ENCODE data around the gene HOXB2.

The HOXB2 gene

GRCh38 chr17:48588528-48588927 is 43.6 kb upstream of the HOXB2 start:
- Histone ChIP-seq H3K36me3 (ENCODE audit: control insufficient read depth, insufficient read depth, low read length) (no peaks in the 10 kb centered on the region), H3K9me3 (ENCODE audit: control insufficient read depth, low read length) (no peaks in the 10 kb centered on the region), H3K27ac (ENCODE audit: low read depth, low read length, severe bottlenecking) (peak overlapping the region; percentile 62), H3K4me1 (ENCODE audit: control insufficient read depth, insufficient read depth, low read length, poor library complexity, severe bottlenecking) (peaks cover 30% of the 10 kb centered on the region), H3K4me3 (ENCODE audit: extremely low read depth, insufficient read depth, low read length, poor library complexity, severe bottlenecking) (peak overlapping the region; percentile 24)
- 14 to 25% methylated on average over 1 of the region's 2 CpGs for WGBS, 2 experiments (ENCODE audit: insufficient coverage in 2 of 2)

DNA sequence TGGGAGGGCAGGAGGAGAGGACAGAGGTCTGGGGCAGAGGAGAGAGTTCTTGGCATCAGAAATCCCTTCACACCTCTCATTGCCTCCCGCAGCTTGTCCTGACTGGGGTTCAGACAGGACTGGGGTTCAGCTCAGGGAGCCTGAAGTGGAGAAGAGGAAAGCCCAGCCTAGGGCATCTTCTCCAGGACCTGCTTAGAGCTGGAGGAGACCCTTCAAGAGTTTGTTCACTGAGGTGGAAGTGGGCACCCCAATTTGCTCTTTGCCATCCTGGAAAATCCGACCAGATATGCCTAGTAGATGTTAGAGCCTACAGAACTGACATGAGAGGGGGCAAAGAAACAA is 43.1 kb upstream of the HOXB2 start:
- Histone ChIP-seq H3K36me3 (ENCODE audit: control insufficient read depth, insufficient read depth, low read length) (no peaks in the 10 kb centered on the region), H3K27ac (ENCODE audit: low read depth, low read length, severe bottlenecking) (peak overlapping the region; percentile 62)

DNA sequence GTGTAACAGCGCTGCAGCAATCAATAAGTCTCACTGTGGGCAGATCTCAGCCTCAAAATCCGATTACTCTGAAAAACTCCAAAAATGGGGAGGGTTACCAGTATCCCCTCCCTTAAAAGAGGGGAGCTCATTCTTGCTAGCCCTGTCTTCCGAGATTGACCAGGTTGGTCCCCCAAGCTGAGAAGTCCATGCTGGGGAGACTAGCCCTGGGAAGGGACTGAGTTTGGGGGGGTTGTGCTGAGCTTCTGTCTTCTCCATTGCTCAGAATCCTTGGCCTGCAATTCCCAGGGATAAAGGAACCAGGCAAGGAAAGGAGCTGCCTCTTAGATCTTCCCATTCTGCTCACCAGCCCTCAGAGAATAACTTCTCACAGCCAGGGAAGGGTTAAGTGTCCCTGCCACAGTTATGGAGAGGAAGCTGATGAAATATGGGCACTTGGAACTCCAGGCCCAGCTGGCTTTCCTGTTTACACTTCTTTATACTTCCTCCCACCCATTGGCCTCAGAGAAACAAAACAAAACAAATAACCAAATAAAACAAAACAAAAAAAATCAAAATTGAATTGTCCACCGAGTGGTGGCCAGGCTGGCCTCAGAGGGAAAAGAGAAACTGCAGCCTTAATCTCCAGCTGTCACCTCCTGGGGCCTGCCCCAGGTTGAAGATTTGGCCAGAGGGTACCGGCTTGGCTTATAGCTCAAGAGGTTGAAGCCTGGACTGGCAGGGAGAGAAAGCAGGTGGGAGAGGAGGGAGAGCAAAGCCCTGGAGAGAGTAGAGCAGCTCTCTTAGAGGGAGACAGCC is 42.6 kb upstream of the HOXB2 start:
- Histone ChIP-seq H3K4me1 (ENCODE audit: control insufficient read depth, insufficient read depth, low read length, poor library complexity, severe bottlenecking) (peaks cover 30% of the 10 kb centered on the region), H3K36me3 (ENCODE audit: control insufficient read depth, insufficient read depth, low read length) (no peaks in the 10 kb centered on the region), H3K4me3 (ENCODE audit: extremely low read depth, insufficient read depth, low read length, poor library complexity, severe bottlenecking) (peak overlapping the region; percentile 24), H3K27ac (ENCODE audit: low read depth, low read length, severe bottlenecking) (peak overlapping the region; percentile 62), H3K9me3 (ENCODE audit: control insufficient read depth, low read length) (no peaks in the 10 kb centered on the region)
- 17 to 25% methylated on average over 3 to 4 of the region's 5 CpGs for WGBS, 2 experiments (ENCODE audit: insufficient coverage in 2 of 2)

More for the DNA sequence above, 43.1 kb upstream of the HOXB2 start:
- Histone ChIP-seq H3K4me3 (ENCODE audit: extremely low read depth, insufficient read depth, low read length, poor library complexity, severe bottlenecking) (peak overlapping the region; percentile 24), H3K9me3 (ENCODE audit: control insufficient read depth, low read length) (no peaks in the 10 kb centered on the region), H3K4me1 (ENCODE audit: control insufficient read depth, insufficient read depth, low read length, poor library complexity, severe bottlenecking) (peaks cover 30% of the 10 kb centered on the region)
- 25 to 38% methylated on average over 1 of the region's 2 CpGs for WGBS, 2 experiments (ENCODE audit: insufficient coverage in 2 of 2)

DNA sequence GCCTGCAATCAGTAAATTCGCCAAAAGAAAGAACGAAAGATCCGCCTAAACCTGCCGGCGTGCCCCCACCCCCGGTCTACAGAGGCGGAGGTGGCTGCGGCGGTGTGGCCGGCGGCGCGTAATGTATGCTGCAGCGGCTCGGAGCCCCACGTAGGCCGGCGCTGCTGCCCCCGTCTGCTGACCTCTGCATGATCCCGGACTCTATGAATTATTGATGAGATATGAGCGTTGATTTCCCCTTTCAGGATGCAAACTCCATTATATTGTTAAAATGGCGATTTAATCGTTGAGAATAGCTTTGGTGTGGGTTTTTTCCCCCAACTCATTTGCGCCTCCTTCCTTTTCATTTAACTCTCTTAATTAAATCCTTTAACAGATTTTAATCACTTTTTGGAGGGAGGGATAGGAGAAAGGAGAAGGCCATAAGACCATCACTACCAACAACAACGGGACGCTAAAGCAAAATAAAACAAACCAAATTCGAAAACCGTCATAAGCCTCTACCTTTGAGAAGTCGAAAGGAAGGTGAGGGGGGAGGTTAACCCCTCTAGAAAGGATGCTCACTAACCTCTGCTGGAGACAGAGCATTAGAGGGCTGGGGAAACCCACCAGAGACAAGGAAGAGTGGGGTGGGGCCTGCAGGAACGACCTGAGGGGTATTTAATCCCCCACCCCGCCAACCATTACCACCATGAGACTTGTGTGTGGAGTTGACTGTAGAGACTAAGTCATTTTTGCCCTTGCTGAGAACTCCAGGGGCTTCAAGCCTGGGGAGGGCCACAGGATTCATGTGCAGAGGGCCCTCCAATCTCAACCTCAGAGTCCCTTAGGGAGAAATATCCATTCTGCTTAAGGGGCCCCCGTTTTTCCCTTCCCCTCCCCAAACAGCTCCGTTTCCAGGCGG is 41.7 kb upstream of the HOXB2 start:
- peaks cover 30% of the 10 kb centered on the region for H3K4me1 ChIP-seq (ENCODE audit: control insufficient read depth, insufficient read depth, low read length, poor library complexity, severe bottlenecking)
- WGBS, 2 experiments (ENCODE audit: insufficient coverage in 2 of 2) = 1 to 2% methylated on average over 14 of the region's 34 CpGs
- H3K9me3 ChIP-seq (ENCODE audit: control insufficient read depth, low read length) = no peaks in the 10 kb centered on the region
- H3K27ac ChIP-seq (ENCODE audit: low read depth, low read length, severe bottlenecking) = peak overlapping the region; percentile 62
- H3K4me3 ChIP-seq (ENCODE audit: extremely low read depth, insufficient read depth, low read length, poor library complexity, severe bottlenecking) = peak overlapping the region; percentile 32
- no peaks in the 10 kb centered on the region for H3K36me3 ChIP-seq (ENCODE audit: control insufficient read depth, insufficient read depth, low read length)

DNA sequence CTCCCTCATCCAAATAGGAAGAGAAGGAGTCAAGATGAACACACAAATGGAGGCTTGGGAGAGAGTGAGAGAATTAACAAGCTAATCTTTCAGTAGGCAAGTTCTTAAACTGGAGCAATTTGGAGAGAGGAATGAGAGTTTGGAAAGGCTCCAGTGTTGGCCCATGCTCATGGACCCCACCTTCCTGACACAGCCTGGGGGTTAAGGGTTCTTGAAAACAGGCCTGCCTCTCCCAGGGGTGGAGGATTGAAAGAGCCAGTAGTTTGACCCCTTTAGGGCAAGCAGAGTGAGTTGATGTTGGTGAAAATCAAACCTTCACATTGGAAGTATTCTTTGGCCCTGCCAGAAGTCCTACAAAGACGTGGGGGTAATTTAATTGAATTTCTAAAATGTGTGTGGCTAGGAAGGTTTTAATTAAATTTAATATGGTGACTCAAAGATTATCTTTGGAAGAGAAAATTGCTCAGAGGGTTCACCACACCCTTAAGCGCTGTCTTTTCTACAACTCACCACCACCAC is 39.4 kb upstream of the HOXB2 start:
- WGBS, 2 experiments (ENCODE audit: insufficient coverage in 2 of 2) = 0 to 8% methylated on average over 1 to 2 of the region's 2 CpGs
- H3K4me3 ChIP-seq (ENCODE audit: extremely low read depth, insufficient read depth, low read length, poor library complexity, severe bottlenecking) = no peak overlapping the region

GRCh38 chr17:48583708-48584222 is 38.9 kb upstream of the HOXB2 start:
- H3K4me3 ChIP-seq (ENCODE audit: extremely low read depth, insufficient read depth, low read length, poor library complexity, severe bottlenecking) = no peak overlapping the region

More for the DNA sequence above, 39.4 kb upstream of the HOXB2 start:
- Histone ChIP-seq H3K36me3 (ENCODE audit: control insufficient read depth, insufficient read depth, low read length) (no peaks in the 10 kb centered on the region), H3K27ac (ENCODE audit: low read depth, low read length, severe bottlenecking) (no peak overlapping the region), H3K9me3 (ENCODE audit: control insufficient read depth, low read length) (no peaks in the 10 kb centered on the region), H3K4me1 (ENCODE audit: control insufficient read depth, insufficient read depth, low read length, poor library complexity, severe bottlenecking) (peaks cover 27% of the 10 kb centered on the region)

GRCh38 chr17:48582750-48583069 is 37.8 kb upstream of the HOXB2 start:
- Histone ChIP-seq H3K36me3 (ENCODE audit: control insufficient read depth, insufficient read depth, low read length) (no peaks in the 10 kb centered on the region), H3K4me3 (ENCODE audit: extremely low read depth, insufficient read depth, low read length, poor library complexity, severe bottlenecking) (no peak overlapping the region), H3K9me3 (ENCODE audit: control insufficient read depth, low read length) (no peaks in the 10 kb centered on the region), H3K4me1 (ENCODE audit: control insufficient read depth, insufficient read depth, low read length, poor library complexity, severe bottlenecking) (peaks cover 26% of the 10 kb centered on the region), H3K27ac (ENCODE audit: low read depth, low read length, severe bottlenecking) (peak overlapping the region; percentile 64)
- WGBS, 2 experiments (ENCODE audit: insufficient coverage in 2 of 2) = 37 to 45% methylated on average over 2 of the region's 7 CpGs

More at GRCh38 chr17:48583708-48584222, 38.9 kb upstream of the HOXB2 start:
- Histone ChIP-seq H3K4me1 (ENCODE audit: control insufficient read depth, insufficient read depth, low read length, poor library complexity, severe bottlenecking) (peaks cover 30% of the 10 kb centered on the region), H3K9me3 (ENCODE audit: control insufficient read depth, low read length) (no peaks in the 10 kb centered on the region), H3K27ac (ENCODE audit: low read depth, low read length, severe bottlenecking) (no peak overlapping the region), H3K36me3 (ENCODE audit: control insufficient read depth, insufficient read depth, low read length) (no peaks in the 10 kb centered on the region)
- WGBS, 2 experiments (ENCODE audit: insufficient coverage in 2 of 2) = no CpG with 5 or more reads among the region's 3 CpGs

- Histone ChIP-seq H3K4me1 (ENCODE audit: control insufficient read depth, insufficient read depth, low read length, poor library complexity, severe bottlenecking) (peaks cover 14% of the 10 kb centered on the region), H3K4me3 (ENCODE audit: extremely low read depth, insufficient read depth, low read length, poor library complexity, severe bottlenecking) (no peak overlapping the region), H3K36me3 (ENCODE audit: control insufficient read depth, insufficient read depth, low read length) (no peaks in the 10 kb centered on the region), H3K9me3 (ENCODE audit: control insufficient read depth, low read length) (no peaks in the 10 kb centered on the region), H3K27ac (ENCODE audit: low read depth, low read length, severe bottlenecking) (peak overlapping the region; percentile 5)
- 3 to 7% methylated on average over 3 to 5 of the region's 26 CpGs for whole genome bisulfite sequencing, 2 experiments (ENCODE audit: insufficient coverage in 2 of 2)
Observed at GRCh38 chr17:48579760-48580554, 35.0 kb upstream of the HOXB2 start.

- Histone ChIP-seq H3K27ac (ENCODE audit: low read depth, low read length, severe bottlenecking) (peak overlapping the region; percentile 25), H3K36me3 (ENCODE audit: control insufficient read depth, insufficient read depth, low read length) (no peaks in the 10 kb centered on the region), H3K4me3 (ENCODE audit: extremely low read depth, insufficient read depth, low read length, poor library complexity, severe bottlenecking) (no peak overlapping the region), H3K9me3 (ENCODE audit: control insufficient read depth, low read length) (no peaks in the 10 kb centered on the region), H3K4me1 (ENCODE audit: control insufficient read depth, insufficient read depth, low read length, poor library complexity, severe bottlenecking) (peaks cover 14% of the 10 kb centered on the region)
- 0% methylated on average over 1 of the region's 7 CpGs for WGBS, 2 experiments (ENCODE audit: insufficient coverage in 2 of 2)
Observed at GRCh38 chr17:48579471-48579759, 34.5 kb upstream of the HOXB2 start.

All from mesodermal cell (in vitro differentiated cells).